ENCODE results near the gene MRPL20.

Gene MRPL20

DNA sequence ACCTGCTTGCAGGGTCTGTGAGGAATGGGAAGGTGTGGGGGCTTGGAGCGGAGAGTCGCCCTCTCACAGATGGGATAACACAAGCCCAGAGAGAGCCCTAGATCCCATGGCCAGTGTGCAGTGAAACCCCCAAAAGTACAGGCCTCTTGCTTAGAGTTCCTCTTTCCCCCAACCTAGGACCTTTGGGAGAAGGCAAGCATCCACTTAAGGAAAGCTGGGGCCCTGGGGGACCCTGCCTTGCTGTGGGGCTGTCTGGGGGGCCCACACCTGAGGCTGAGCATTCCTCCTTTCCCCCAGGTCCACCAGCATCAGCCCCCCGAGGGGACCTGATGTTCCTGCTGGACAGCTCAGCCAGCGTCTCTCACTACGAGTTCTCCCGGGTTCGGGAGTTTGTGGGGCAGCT is 29.5 kb upstream of the MRPL20 start:
- TF ChIP-seq, protein P1, sequence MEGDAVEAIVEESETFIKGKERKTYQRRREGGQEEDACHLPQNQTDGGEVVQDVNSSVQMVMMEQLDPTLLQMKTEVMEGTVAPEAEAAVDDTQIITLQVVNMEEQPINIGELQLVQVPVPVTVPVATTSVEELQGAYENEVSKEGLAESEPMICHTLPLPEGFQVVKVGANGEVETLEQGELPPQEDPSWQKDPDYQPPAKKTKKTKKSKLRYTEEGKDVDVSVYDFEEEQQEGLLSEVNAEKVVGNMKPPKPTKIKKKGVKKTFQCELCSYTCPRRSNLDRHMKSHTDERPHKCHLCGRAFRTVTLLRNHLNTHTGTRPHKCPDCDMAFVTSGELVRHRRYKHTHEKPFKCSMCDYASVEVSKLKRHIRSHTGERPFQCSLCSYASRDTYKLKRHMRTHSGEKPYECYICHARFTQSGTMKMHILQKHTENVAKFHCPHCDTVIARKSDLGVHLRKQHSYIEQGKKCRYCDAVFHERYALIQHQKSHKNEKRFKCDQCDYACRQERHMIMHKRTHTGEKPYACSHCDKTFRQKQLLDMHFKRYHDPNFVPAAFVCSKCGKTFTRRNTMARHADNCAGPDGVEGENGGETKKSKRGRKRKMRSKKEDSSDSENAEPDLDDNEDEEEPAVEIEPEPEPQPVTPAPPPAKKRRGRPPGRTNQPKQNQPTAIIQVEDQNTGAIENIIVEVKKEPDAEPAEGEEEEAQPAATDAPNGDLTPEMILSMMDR (IDR thresholded peaks at IDR 0.05) = no peak

DNA sequence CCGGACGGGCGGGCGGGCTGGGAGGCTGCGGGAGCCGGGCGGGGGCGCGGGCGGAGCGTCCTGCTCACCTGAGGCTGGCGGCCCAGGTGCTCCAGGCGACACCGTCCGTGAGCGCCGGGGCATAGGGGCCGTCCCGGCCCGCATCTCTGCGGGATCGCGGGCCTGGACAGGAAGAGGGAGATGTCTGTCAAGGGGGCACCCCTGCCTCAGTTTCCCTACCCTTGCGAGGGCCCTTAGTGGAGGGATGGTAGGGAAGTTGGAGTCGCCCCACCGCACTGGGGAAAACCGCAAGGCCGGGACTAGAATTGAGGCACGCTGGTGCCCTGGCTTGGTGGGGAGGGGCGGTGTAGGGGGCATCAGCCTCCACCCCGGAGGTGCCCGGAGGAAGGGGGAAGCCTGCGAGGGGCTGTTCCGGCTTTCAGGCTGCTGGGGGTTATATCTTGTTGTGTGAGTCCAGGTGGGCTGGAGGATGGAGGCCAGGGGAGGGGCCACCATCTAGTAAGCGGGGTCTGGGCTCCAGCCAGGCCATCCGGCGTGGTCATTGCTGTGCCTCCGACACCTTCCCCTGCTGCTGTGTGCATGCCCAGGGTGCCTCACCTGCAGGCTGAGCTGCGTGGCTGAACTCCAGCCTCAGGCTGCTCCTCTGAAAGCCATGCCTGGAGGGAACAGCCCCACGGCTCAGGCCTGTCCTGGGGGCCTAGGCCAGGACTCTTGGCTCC is 29.0 kb upstream of the MRPL20 start:
- TF ChIP-seq, protein P1 (IDR thresholded peaks at IDR 0.05) = no peak

DNA sequence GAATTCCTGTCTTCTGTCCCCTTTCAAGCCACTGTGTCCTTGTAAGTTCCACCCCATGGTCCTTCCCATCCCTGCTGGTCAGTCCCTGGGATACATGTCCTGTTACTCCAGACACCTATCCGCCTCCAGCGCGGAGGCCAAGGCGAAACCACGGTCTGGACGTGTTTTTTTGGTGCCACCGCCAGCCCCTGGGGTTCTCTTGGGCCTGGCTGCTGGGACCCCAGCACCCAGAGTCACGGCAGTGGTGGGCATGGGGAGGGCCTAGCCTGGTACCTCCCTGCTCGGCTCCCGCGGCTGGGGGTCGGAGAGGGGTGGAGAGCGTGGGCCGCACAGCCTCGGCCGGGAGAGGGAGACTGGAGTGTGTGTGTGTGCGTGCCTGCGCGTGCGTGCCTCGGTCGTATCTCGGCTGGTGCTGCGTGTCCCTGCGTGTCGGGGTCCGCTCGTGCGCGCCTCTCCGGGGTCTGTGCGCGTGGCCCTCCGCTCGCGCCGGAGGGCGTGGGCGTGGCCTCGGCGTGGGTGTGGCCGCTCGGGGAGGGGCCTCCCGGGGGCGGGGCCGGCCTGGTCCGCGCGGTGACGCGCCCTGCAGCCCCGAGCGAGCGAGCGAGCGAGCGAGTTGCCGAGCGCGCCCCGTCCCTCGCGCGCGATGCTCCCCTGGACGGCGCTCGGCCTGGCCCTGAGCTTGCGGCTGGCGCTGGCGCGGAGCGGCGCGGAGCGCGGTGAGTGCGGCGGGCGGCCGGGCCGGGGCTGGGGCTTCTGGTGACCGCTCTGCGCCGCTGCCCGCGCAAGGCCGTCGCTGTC is 28.2 kb upstream of the MRPL20 start, which contains the start of gene VWA1:
Gene VWA1, plus strand, starts transcription at position 585 of the 798 bp plus-strand sequence. Its CDS starts 59 bp downstream, at position 644.
- TF ChIP-seq, protein P1 (IDR thresholded peaks at IDR 0.05) = no peak

DNA sequence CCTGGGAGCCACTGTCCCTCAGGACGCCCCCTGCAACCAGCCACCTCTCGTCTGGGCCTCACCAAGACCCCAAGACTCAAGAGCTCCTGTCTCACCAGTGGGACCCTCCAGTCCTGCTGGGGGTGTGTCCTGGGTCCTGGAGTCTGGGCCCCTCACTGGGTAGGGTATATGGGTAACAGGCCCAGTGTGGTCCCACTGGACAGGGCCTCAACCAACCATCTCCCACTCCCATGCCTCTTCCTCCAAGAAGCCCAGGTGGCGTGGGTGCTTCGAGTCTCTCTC is 27.7 kb upstream of the MRPL20 start:
- TF ChIP-seq, protein P1 (IDR thresholded peaks at IDR 0.05) = no peak

DNA sequence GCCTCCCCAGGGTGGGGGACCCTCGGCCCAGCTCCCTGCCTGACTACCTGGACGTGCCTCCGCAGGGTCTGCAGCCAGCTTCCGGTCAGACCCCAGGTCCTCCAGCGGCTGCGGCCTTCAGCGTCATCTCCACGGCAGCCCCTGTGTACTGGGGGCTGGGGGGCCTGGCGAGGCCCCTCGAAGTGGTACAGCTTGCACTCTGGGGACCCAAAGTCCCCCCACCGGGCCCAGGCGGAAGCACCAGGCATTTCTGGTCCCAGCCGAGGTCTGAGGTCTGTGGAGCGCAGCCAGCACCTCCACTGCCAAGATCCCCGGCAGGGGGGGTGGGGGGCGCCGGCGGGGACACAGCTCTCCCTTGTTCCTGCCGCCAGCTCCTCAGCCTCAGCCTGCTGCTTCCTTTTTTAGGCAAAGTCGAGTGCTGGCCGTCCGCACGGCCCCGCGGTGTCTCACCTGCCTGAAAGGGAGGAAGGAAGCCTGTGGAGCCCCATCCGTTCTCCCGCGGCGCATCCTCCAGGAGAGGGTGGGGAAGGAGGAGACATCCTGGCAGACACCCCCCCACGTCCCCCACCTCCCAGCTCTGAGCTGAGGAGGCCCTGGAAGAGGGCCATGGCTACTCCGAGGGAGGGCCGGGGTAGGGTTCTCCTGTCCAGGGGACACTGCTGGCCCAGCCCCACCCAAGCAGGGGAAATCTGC is 27.2 kb upstream of the MRPL20 start:
- TF ChIP-seq, protein P1 (IDR thresholded peaks at IDR 0.05) = no peak

DNA sequence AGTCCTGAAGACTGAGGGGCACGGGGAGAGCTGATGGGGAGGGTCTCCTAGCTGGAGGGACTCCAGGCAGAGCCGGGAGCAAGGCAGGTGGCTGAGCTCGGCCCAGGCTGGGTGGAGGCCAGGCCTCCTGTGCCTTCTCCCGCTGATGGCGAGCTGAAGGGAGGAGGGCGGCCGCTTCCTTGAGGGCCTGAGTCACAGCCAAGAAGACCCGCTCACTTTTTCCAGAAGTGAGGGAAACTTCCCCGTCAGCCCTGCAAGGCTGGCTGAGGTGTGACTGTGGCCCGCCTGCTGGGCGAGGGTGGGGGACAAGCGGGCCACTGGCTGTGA is 26.7 kb upstream of the MRPL20 start:
- TF ChIP-seq, protein P1 (IDR thresholded peaks at IDR 0.05) = no peak

DNA sequence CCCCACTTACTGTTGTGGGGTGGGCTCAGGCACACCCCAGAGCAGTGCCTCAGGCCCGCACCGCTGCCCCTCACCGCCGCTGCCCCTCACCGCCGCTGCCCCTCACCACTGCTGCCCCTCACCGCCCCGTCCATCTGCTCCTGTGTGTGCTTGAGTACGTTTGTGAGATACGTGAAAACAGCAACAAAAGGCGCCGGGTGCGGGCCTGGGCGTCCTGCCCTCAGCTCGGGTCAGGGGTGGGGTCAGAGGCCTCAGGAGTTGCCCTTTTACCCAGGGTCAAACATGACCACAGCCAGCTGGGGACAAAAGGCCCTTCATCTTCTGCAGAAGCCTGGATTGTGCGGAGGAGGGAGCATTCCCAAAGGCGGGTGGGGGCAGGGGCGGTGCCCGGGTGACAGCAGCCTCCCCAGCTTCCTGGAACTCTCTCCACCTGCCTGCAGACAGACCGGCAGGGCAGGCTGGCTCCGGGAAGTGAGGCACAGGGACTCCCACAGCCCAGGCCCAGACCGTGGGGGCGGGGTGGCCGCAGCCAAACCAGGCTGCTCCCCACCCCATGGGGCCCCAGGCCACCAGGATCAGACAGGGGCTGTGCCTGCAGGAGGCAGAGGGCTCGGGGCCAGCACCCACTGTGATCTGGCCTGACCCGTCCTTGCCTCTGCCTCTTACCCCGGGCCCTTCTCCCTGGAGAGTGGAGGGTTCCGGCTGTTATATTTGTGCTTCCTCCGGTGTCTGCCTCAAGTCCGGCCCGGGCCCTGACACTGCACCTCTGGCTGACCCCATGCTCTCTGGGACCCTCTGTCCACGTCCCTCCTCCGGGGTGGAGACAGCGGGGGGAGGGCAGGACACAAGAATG is 26.1 kb upstream of the MRPL20 start:
- TF ChIP-seq, protein P1 (IDR thresholded peaks at IDR 0.05) = no peak
